GM12878 (cell line): Measurements from ENCODE around the gene SYCE3. TPM values are rescaled to one million over a fixed set of nuclear protein-coding genes. Genes with fewer than 3 reads are reported as not detected.
"Not testable (repeated sequence)": the region's sequence is repeated elsewhere in the genome, so short reads cannot be mapped to it uniquely, and the experiment has no call there.

Source experiments
- ATAC-seq: fragments of 200-7000 bp; cut with Tn5 transposase; 3 replicates; pipeline ENCODE4 v1.9.1; 2020; ENCODE audit warnings: mild to moderate bottlenecking, moderate library complexity
- BruUV-seq: library from RNA; stranded (reverse); fragments of 400-500 nt; replicated peaks from 2 replicates; lab custom pipeline; 2021; lab: Mats Ljungman, UMichigan
- CTCF ChIA-PET: fragments of 300-600 bp; sonication (Branson Sonifier 250); formaldehyde crosslinking; extraction: SDS; loops from one replicate; lab custom pipeline; 2021; ENCODE audit warnings: inconsistent platforms; lab: Yijun Ruan, JAX
- POLR2A ChIA-PET: fragments of 350-600 bp; formaldehyde crosslinking; extraction: SDS; loops from one replicate; lab custom pipeline; 2021; ENCODE audit warnings: inconsistent platforms; lab: Charles Lee
- RAD21 ChIA-PET: fragments of 300-600 bp; sonication (Branson Sonifier 250); formaldehyde crosslinking; loops from one replicate; lab custom pipeline; 2023; ENCODE audit warnings: antibody characterized with exemption; ENCODE audit not compliant: unreplicated experiment; lab: Charles Lee
- SMC1A ChIA-PET: fragments of 300-600 bp; sonication (Branson Sonifier 250); formaldehyde crosslinking; loops from one replicate; lab custom pipeline; 2023; ENCODE audit not compliant: unreplicated experiment, uncharacterized antibody; lab: Charles Lee
- DNase-seq: peaks from one replicate; pipeline ENCODE4 v3.0.0-alpha.2; 2011; ENCODE audit warnings: low read depth, low spot score
- FAIRE-seq: peaks from 3 replicates; lab custom pipeline; 2011; peaks lifted over from hg19 to GRCh38; lab: Jason Lieb, UNC
- H2AFZ ChIP-seq: 2 replicates; pipeline ENCODE4 v1.6.0; 2011; ENCODE audit warnings: low read depth, low read length, control low read depth; ENCODE audit not compliant: control insufficient read depth
- H3K27ac ChIP-seq: 2 replicates; pipeline ENCODE4 v1.5.1; 2011; ENCODE audit warnings: control low read depth; ENCODE audit not compliant: control insufficient read depth, insufficient read depth
- H3K27me3 ChIP-seq, 2 experiments: replicated peaks in 1 of 2; 2 replicates each; pipeline versions ENCODE4 v1.6.0 to v1.6.1; 2011; ENCODE audit warnings: low read length in 1 of 2; ENCODE audit not compliant: control insufficient read depth in 2 of 2, insufficient read depth in 2 of 2
- H3K36me3 ChIP-seq, 2 experiments: 2 replicates each; pipeline ENCODE4 v1.5.1; 2011; ENCODE audit warnings: low read length in 1 of 2; ENCODE audit not compliant: control insufficient read depth in 2 of 2, insufficient read depth in 2 of 2
- H3K4me1 ChIP-seq: 2 replicates; pipeline ENCODE4 v1.6.1; 2011; ENCODE audit warnings: mild to moderate bottlenecking, low read length, moderate library complexity, mixed read lengths; ENCODE audit not compliant: control insufficient read depth, insufficient read depth
- H3K4me2 ChIP-seq: 2 replicates; pipeline ENCODE4 v1.6.0; 2011; ENCODE audit warnings: control low read depth; ENCODE audit not compliant: control insufficient read depth, insufficient read depth
- H3K4me3 ChIP-seq: fragments of 200-600 bp; sonication (generic); 2 replicates; pipeline ENCODE4 v1.5.1; 2016
- H3K79me2 ChIP-seq: 2 replicates; pipeline ENCODE4 v1.6.0; 2011; ENCODE audit warnings: low read length; ENCODE audit not compliant: control insufficient read depth, insufficient read depth
- H3K9ac ChIP-seq: 2 replicates; pipeline ENCODE4 v1.8.0; 2011; ENCODE audit warnings: low read length, control low read depth, mixed read lengths; ENCODE audit not compliant: control insufficient read depth, insufficient read depth
- H3K9me3 ChIP-seq: replicated peaks from 3 replicates; pipeline ENCODE4 v1.5.1; 2011; ENCODE audit warnings: mild to moderate bottlenecking, low read length; ENCODE audit not compliant: control insufficient read depth, insufficient read depth
- H4K20me1 ChIP-seq: 2 replicates; pipeline ENCODE4 v1.6.0; 2011; ENCODE audit not compliant: control insufficient read depth, insufficient read depth
- MEF2B ChIP-seq: fragments of 450-650 bp; IDR thresholded peaks from 2 replicates; pipeline ENCODE4 v1.6.1; 2018; ENCODE audit warnings: mild to moderate bottlenecking, moderate library complexity; ENCODE audit not compliant: partially characterized antibody, poor library complexity, severe bottlenecking
- NR2F1 ChIP-seq: fragments of 450-650 bp; conservative IDR thresholded peaks from 2 replicates; pipeline ENCODE4 v1.6.1; 2017; ENCODE audit warnings: mild to moderate bottlenecking
- PBX3 ChIP-seq: IDR thresholded peaks from 2 replicates; pipeline ENCODE4 v1.6.1; 2011; ENCODE audit warnings: mild to moderate bottlenecking, low read depth, low read length, moderate library complexity; ENCODE audit not compliant: insufficient replicate concordance
- POLR2AphosphoS5 ChIP-seq: IDR thresholded peaks from 2 replicates; pipeline ENCODE4 v1.6.1; 2011; ENCODE audit warnings: mild to moderate bottlenecking, low read length, inconsistent platforms
- RELB ChIP-seq: fragments of 450-650 bp; IDR thresholded peaks from 2 replicates; pipeline ENCODE4 v1.6.1; 2017; ENCODE audit warnings: low read depth, mild to moderate bottlenecking, moderate library complexity
- SPI1 ChIP-seq: IDR thresholded peaks from 2 replicates; pipeline ENCODE4 v1.6.1; 2011; ENCODE audit warnings: low read depth, mild to moderate bottlenecking, low read length, moderate library complexity, borderline replicate concordance; ENCODE audit not compliant: insufficient read depth
- SRF ChIP-seq, 2 experiments: IDR thresholded peaks; 2 replicates each; pipeline ENCODE4 v1.6.1; 2011; ENCODE audit warnings: low read depth in 2 of 2, low read length in 2 of 2, mild to moderate bottlenecking in 1 of 2, moderate library complexity in 1 of 2
- USF2 ChIP-seq: IDR thresholded peaks from 2 replicates; pipeline ENCODE4 v1.6.1; 2011; ENCODE audit warnings: low read depth, low read length, improper control_type of control experiment, borderline replicate concordance
- ZBTB11 ChIP-seq: fragments of 450-650 bp; formaldehyde crosslinking; IDR thresholded peaks from 2 replicates; pipeline ENCODE4 v1.5.0; 2022; ENCODE audit warnings: mild to moderate bottlenecking, missing genetic modification characterization
- WGBS: methylation state at CpG from one replicate; pipeline ENCODE4 v1.1.6; 2016; ENCODE audit warnings: low lambda C conversion rate; ENCODE audit not compliant: insufficient replicate concordance, insufficient coverage; ENCODE audit errors: missing lambda C conversion rate; 5-methylcytosine and 5-hydroxymethylcytosine counted together
- in situ Hi-C: fragments of 300-500 bp; cut with MboI; formaldehyde crosslinking; loops from 9 replicates; pipeline ENCODE4 v1.14.3; 2018; ENCODE audit warnings: mixed read lengths
- intact Hi-C: fragments of 100-400 bp; cut with micrococcal nuclease; formaldehyde crosslinking; loops from one replicate; pipeline ENCODE4 v1.14.2; 2022; ENCODE audit not compliant: unreplicated experiment
- polyA plus RNA-seq, 11 experiments: library from polyadenylated mRNA; depleted of rRNA in 4 of 11; unstranded in 6 of 11; stranded (reverse) in 5 of 11; fragments of >200 nt; fragmentation: Nextera tagmentation in 4 of 11; fragmentation: Illumina TruSeq in 1 of 11; extraction: Ambion mirVana in 4 of 11; extraction: Trizol in 1 of 11; gene quantifications; 1 replicate in 1 of 11; 2 replicates in 10 of 11; pipeline versions ENCODE4 v1.2.1 to v1.2.3, GENCODE V29; 2011 to 2016; ENCODE audit warnings: inconsistent platforms in 2 of 11, missing spikeins in 2 of 11, low read depth in 1 of 11
- total RNA-seq, 4 experiments: library from RNA; depleted of rRNA in 3 of 4; stranded (reverse); fragments of >200 nt in 3 of 4; fragmentation: Illumina TruSeq in 1 of 4; extraction: Trizol in 1 of 4; gene quantifications; 2 replicates each; pipeline versions ENCODE4 v1.2.1 to v1.2.3, GENCODE V29; 2013 to 2021

The SYCE3 gene
- total and polyA plus RNA-seq, 10 of the 15 experiments (the other 5 are each of a cell fraction or from before 2014, with no cell fraction given): 0.38 to 0.91 (median 0.76) TPM; not detected in 4

GRCh38 chr22:50533856-50534711, 28.6 kb downstream of the SYCE3 start:
- Histone ChIP-seq H3K4me1 (peaks cover 49% of the 10 kb centered on the region), H3K27ac (peak overlapping the region; percentile 95), H3K9ac (peak overlapping the region; percentile 76), H3K79me2 (peaks cover 42% of the 10 kb centered on the region), H3K4me2 (peak overlapping the region; percentile 40), H3K4me3 (peak overlapping the region; percentile 51)
- H4K20me1 ChIP-seq, H2AFZ ChIP-seq, ATAC-seq, intact Hi-C loops, H3K27me3 ChIP-seq, DNase-seq, H3K9me3 ChIP-seq, H3K36me3 ChIP-seq: not testable (repeated sequence)
- BruUV-seq: TSS peak; percentile 51
- RAD21 ChIA-PET: interaction anchor here (0.9 to 2.6 kb wide), 6 partner anchors 8 to 87 kb away, joined by 3 to 12 read pairs (median 5); partner anchors contain the start of genes KLHDC7B and SCO2
- 35% methylated on average over 21 of the region's 21 CpGs for WGBS
- CTCF ChIA-PET: interaction anchor here (0.6 to 2.0 kb wide), 6 partner anchors 8 to 112 kb away, joined by 3 to 11 read pairs (median 4); partner anchors contain the start of gene SCO2
- FAIRE-seq: peak; percentile 81
- POLR2A ChIA-PET: interaction anchor here (0.6 to 10.0 kb wide), 11 partner anchors 7 to 343 kb away, joined by 3 to 232 read pairs (median 5); partner anchors contain the start of genes CHKB, KLHDC7B, SCO2 and SYCE3
- in situ Hi-C loops: loop anchor here (10.0 kb wide), 1 partner anchor 569 kb away; the partner anchor contains the start of gene PIM3
- SMC1A ChIA-PET: interaction anchor here (0.6 to 3.3 kb wide), 3 partner anchors 9 to 88 kb away, joined by 3 to 13 read pairs (median 10); partner anchors contain the start of gene SCO2
- TF ChIP-seq ZBTB11 (CRISPR knock-in tag) (peak; percentile 58; the same call in 1 of the 2 replicates), SRF (IDR thresholded peaks at IDR 0.05; ENCODE audit: low read depth in 2 of 2, low read length in 2 of 2) (peak; percentile 54 to 84), NR2F1 (peak; percentile 46; the same call in 1 of the 2 replicates), MEF2B (peak; percentile 25), USF2 (peak; percentile 58), POLR2AphosphoS5 (peak; percentile 73), RELB (peak; percentile 32), SPI1 (0 out of 2 replicates have a peak, but pooled peaks have one; percentile 18), PBX3 (peak; percentile 83)
